ENCODE measurements around the gene NUDT4. TPM values are rescaled to one million over a fixed set of nuclear protein-coding genes. Genes with fewer than 3 reads are reported as not detected.
A peak's percentile ranks its signal among the peaks of the same experiment; 100 is the strongest.

NUDT4 gene
- total RNA-seq, 1 experiment from 2014 or later = 56.5 TPM

DNA sequence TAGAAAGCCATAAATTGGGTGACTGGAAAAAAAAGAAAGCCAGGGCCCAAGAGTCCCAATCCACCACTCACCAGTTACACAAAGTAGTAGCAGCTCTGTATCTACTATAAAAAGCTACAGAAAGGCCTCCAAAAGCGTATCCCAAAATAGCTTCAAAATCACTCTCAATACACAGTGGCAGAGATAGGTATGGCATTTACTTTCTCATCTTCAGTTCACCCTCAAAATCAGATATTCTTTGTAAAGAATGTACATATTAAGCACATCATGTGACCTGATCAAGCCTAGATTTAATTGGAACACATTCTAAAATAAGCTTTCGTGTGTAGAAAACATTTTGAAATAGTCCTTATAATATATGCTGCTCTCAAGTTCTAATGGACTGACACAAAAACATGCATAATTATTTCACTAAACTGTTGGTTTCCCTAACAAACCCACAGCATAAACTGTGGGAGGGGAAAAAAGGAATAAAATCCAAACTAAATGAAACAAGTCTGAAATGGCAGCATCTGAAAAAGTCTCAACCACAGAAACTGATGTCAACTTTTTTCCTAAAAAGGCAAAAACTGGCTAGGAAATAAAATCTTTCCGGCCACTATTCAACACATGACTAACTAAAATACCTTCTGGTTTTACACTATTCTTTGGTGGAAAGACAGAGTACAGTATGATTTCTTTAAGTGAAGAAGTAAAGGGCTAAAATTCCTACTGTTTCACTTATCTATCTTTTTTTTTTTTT lies 38.2 kb downstream of the NUDT4 start:
- Mint-ChIP-seq H3K36me3 (peaks cover 9% of the 10 kb centered on the region), H3K27me3 (ENCODE audit: low read depth) (no peaks in the 10 kb centered on the region), H3K4me3 (no peak overlapping the region), H3K9me3 (peaks cover 3% of the 10 kb centered on the region; the same call in 1 of the 2 replicates), H3K27ac (peak overlapping the region; percentile 42; the same call in 1 of the 2 replicates), H3K4me1 (peaks cover 48% of the 10 kb centered on the region)
- POLR2A ChIA-PET = interaction anchor here (0.6 kb wide), 1 partner anchor 847 kb away, joined by 3 read pairs; no protein-coding TSS in a partner anchor
- ATAC-seq = no peak
- CTCF ChIA-PET = interaction anchor here (0.6 kb wide), 1 partner anchor 9 kb away, joined by 3 read pairs; no protein-coding TSS in a partner anchor
- TF ChIP-seq, protein P1, sequence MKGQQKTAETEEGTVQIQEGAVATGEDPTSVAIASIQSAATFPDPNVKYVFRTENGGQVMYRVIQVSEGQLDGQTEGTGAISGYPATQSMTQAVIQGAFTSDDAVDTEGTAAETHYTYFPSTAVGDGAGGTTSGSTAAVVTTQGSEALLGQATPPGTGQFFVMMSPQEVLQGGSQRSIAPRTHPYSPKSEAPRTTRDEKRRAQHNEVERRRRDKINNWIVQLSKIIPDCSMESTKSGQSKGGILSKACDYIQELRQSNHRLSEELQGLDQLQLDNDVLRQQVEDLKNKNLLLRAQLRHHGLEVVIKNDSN (CRISPR knock-in tag; IDR thresholded peaks at IDR 0.05) = no peak
- TF ChIP-seq, protein P2, sequence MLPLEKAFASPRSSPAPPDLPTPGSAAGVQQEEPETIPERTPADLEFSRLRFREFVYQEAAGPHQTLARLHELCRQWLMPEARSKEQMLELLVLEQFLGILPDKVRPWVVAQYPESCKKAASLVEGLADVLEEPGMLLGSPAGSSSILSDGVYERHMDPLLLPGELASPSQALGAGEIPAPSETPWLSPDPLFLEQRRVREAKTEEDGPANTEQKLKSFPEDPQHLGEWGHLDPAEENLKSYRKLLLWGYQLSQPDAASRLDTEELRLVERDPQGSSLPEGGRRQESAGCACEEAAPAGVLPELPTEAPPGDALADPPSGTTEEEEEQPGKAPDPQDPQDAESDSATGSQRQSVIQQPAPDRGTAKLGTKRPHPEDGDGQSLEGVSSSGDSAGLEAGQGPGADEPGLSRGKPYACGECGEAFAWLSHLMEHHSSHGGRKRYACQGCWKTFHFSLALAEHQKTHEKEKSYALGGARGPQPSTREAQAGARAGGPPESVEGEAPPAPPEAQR (CRISPR knock-in tag; IDR thresholded peaks at IDR 0.05) = no peak
- TF ChIP-seq ETV6 (CRISPR knock-in tag; IDR thresholded peaks at IDR 0.05) = no peak
- no peak for TF ChIP-seq SMAD4 (CRISPR knock-in tag; IDR thresholded peaks at IDR 0.05)
- no peak for TF ChIP-seq FOXP1 (CRISPR knock-in tag; IDR thresholded peaks at IDR 0.05; ENCODE audit: borderline replicate concordance)
- TF ChIP-seq CBFB (CRISPR knock-in tag; IDR thresholded peaks at IDR 0.05; ENCODE audit: low read depth) = no peak
- no peak for TF ChIP-seq SP1 (CRISPR knock-in tag; conservative IDR thresholded peaks at IDR 0.05)
- no peak for TF ChIP-seq NR3C1 (CRISPR knock-in tag; conservative IDR thresholded peaks at IDR 0.05; ENCODE audit: low read depth)
- TF ChIP-seq GTF2I (CRISPR knock-in tag; conservative IDR thresholded peaks at IDR 0.05) = no peak
- no peak for TF ChIP-seq IRF2 (CRISPR knock-in tag; IDR thresholded peaks at IDR 0.05; ENCODE audit: borderline replicate concordance, low read depth)
- TF ChIP-seq RELA (CRISPR knock-in tag; IDR thresholded peaks at IDR 0.05; ENCODE audit: borderline replicate concordance) = no peak
- no peak for TF ChIP-seq CREB1 (CRISPR knock-in tag; IDR thresholded peaks at IDR 0.05)
- TF ChIP-seq OVOL2 (CRISPR knock-in tag; IDR thresholded peaks at IDR 0.05; ENCODE audit: borderline replicate concordance) = no peak
- TF ChIP-seq TP53 (CRISPR knock-in tag; IDR thresholded peaks at IDR 0.05) = no peak
- no peak for TF ChIP-seq GABPB1 (CRISPR knock-in tag; IDR thresholded peaks at IDR 0.05)
- no peak for DNase-seq (ENCODE audit: low spot score)

DNA sequence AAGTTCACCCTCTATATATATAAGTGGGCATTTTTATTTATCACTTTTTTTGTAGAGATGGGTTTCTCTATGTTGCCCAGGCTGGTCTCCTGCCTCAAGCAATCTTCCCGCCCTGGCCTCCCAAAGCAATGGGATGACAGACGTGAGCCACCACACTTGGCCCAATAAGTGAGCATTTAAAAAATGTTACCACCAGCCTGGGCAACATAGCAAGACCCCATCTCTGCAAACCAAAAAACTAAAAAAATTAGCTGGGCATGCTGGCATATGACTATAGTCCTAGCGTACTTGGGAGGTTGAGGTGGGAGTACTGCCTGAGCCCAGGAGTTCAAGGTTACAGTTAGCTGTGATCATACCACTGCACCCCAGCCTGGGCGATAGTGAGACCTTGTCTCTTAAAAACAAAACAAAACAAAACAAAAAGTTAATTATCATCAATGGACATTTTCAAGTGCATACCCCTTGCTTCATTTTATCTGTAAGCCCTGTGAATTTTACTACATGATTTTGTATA lies 40.3 kb downstream of the NUDT4 start:
- DNase-seq (ENCODE audit: low spot score) (no peak), ATAC-seq (no peak)
- peaks cover 3% of the 10 kb centered on the region for H3K36me3 Mint-ChIP-seq
- H3K4me1 Mint-ChIP-seq = peaks cover 63% of the 10 kb centered on the region
- no peak overlapping the region for H3K27ac Mint-ChIP-seq
- H3K27me3 Mint-ChIP-seq (ENCODE audit: low read depth) = no peaks in the 10 kb centered on the region
- no peak overlapping the region for H3K4me3 Mint-ChIP-seq
- TF ChIP-seq EMX1 (CRISPR knock-in tag; IDR thresholded peaks at IDR 0.05) (no peak), ZNF121 (CRISPR knock-in tag; IDR thresholded peaks at IDR 0.05) (peak; percentile 83; the same call in 1 of the 2 replicates), GRHL2 (CRISPR knock-in tag; IDR thresholded peaks at IDR 0.05; ENCODE audit: insufficient replicate concordance, severe bottlenecking) (no peak)
- TF ChIP-seq, protein P2 (CRISPR knock-in tag; IDR thresholded peaks at IDR 0.05) = no peak
- TF ChIP-seq, protein P3, sequence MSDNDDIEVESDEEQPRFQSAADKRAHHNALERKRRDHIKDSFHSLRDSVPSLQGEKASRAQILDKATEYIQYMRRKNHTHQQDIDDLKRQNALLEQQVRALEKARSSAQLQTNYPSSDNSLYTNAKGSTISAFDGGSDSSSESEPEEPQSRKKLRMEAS (CRISPR knock-in tag; IDR thresholded peaks at IDR 0.05) = no peak
- no peaks in the 10 kb centered on the region for H3K9me3 Mint-ChIP-seq
- CTCF ChIA-PET = no interaction called here
- POLR2A ChIA-PET = interaction anchor here (0.5 kb wide), 1 partner anchor 49 kb away, joined by 3 read pairs; no protein-coding TSS in a partner anchor
